Bladder microvascular endothelial cell (primary cell): ENCODE measurements around the gene UQCC5. TPM values are rescaled to one million over a fixed set of nuclear protein-coding genes. Genes with fewer than 3 reads are reported as not detected.

Experiments used
- total RNA-seq: library from RNA; depleted of rRNA; stranded (reverse); fragments of >200 nt; gene quantifications from 2 replicates; pipeline ENCODE4 v1.2.3, GENCODE V29; 2014

Gene UQCC5, protein sequence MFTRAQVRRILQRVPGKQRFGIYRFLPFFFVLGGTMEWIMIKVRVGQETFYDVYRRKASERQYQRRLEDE
- 4.7 and 5.7 TPM in 2 replicates for total RNA-seq

DNA sequence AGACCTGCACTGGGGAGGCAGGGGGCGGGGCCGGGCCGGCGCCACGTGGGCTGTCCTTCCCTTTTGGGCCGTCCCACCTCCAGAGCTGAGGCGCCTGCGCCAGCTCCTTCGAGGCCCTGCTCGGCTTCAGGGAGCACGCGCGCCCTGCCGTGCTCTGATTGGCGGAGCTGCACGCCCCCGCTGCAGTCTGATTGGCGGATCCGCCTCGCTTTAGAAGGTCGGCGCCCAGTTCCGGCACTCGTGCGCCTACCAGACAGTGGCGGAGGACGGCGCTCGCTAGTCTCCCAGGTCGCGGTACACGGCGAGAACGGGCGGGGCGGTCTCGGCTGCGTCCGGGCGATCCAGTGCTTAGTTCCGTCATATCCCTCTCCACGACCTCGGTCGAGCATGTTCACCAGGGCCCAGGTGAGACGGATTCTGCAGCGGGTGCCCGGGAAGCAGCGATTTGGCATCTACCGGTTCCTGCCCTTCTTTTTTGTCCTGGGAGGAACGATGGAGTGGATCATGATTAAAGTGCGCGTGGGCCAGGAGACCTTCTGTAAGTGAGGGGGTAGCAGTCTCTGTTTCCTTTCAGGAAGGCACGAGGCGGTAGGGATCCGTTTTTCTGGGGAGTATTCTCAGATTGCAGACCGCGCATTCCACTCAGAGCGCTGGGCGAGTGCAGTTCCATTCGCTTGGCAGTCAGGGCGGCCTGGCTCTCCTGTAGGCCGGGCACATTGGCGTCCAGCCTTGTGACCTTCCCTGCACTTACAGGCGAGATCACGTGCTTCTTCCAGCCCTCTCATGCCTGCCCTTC, at the start of gene UQCC5:
Gene UQCC5, plus strand, starts transcription at position 237 of the 796 bp plus-strand sequence. Its CDS starts 151 bp downstream, at position 388.

DNA sequence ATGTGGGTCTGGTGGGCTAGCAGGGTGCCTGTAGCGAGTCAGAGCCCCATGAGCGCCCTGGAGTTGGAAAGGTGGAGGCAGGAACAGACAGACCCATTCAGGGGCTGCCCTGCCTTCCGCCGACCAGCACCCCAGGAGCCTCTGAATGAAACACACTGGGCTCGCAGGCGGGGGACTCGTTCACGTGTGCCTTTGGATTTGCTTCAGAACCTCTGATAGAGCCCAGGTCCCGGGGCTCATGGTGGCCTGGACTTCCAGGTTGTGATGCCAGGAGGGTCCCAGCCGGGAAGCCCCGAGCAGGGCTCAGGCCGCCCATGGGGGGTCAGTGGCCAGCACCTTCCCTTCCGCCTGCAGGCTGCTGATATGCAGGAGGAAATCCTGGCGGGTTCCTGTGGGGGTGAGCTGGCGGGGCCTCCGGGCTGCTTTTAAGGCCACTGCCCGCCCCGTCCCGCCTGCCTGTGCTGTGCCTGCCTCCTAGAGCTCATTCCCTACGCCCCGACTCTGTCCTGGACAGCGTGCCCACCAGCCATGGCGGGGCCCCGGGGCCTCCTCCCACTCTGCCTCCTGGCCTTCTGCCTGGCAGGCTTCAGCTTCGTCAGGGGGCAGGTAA, 41.4 kb upstream of the UQCC5 start, which contains the start of gene STAB1:
Gene STAB1, plus strand, starts transcription at position 453 of the 610 bp plus-strand sequence. Its CDS starts 76 bp downstream, at position 529.

DNA sequence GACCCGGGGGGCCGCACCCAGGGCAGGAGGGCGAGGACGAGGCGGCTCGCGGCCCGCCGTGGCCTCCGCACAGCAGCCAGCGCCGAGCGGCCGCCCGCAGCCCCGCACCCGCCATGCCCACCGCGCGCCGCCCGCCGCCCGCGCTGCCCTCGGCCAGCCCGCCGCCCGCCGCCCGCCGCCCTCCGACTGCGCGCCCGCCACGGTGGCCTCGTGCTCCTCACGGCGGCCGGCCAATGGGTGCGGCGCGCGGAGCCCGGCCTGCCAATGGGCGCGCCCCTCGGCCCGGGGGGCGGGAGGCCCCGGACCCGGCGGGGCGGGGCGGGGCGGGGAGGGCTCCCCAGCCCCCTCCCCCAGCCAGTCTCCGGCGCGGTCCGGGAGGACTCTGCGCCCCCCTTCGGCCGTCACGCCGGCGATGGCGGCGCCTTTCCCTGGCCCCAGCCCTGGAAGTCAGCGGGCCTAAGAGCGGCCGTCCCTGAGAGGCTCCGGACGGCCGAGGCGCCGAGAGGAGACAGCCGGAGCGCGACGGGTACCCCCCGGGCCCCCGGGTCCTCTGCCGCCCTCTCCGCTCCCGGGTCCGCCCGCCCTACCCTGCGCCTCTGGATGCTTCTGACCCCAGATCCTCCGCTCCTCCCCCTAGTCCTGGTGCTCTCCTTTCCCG, 2.7 kb upstream of the UQCC5 start, which contains the start of gene NT5DC2:
Gene NT5DC2, minus strand, starts transcription at position 235 of the 658 bp plus-strand sequence. Its CDS starts 120 bp downstream, at position 115.

Other genes starting within 250 kb of the UQCC5 start
- 14.9 and 17.2 TPM in 2 replicates for gene GLYCTK, start 248.8 kb upstream of the UQCC5 start, total RNA-seq
- 1.5 and 7.0 TPM in 2 replicates for gene DNAH1, start 220.3 kb upstream of the UQCC5 start, total RNA-seq
- 62.2 and 78.0 TPM in 2 replicates for gene BAP1, start 126.6 kb upstream of the UQCC5 start, total RNA-seq
- 3.2 and 4.5 TPM in 2 replicates for gene PHF7, start 125.9 kb upstream of the UQCC5 start, total RNA-seq
- gene SEMA3G, start 91.5 kb upstream of the UQCC5 start, total RNA-seq: 6.8 and 83.5 TPM in 2 replicates
- 0.25 TPM in 1 of 2 replicates, not detected in the other for gene TNNC1, start 82.6 kb upstream of the UQCC5 start, total RNA-seq
- gene NISCH, start 81.0 kb upstream of the UQCC5 start, total RNA-seq: 46.6 and 113 TPM in 2 replicates
- gene STAB1, start 41.3 kb upstream of the UQCC5 start, total RNA-seq: 173 and 482 TPM in 2 replicates
- 23.6 and 97.7 TPM in 2 replicates for gene NT5DC2, start 2.7 kb upstream of the UQCC5 start, total RNA-seq
- 36.6 and 96.2 TPM in 2 replicates for gene PBRM1, start 149.3 kb downstream of the UQCC5 start, total RNA-seq
- 64.9 and 116 TPM in 2 replicates for gene GNL3, start 149.4 kb downstream of the UQCC5 start, total RNA-seq
- 41.9 and 97.1 TPM in 2 replicates for gene GLT8D1, start 169.2 kb downstream of the UQCC5 start, total RNA-seq
- 25.7 and 32.0 TPM in 2 replicates for gene SPCS1, start 169.5 kb downstream of the UQCC5 start, total RNA-seq
- gene NEK4, start 234.3 kb downstream of the UQCC5 start, total RNA-seq: 9.4 and 23.2 TPM in 2 replicates
- 0.16 TPM in 1 of 2 replicates, not detected in the other for gene ITIH1, start 241.0 kb downstream of the UQCC5 start, total RNA-seq